A673 (cell line): ENCODE results near the gene ENDOU. TPM values are rescaled to one million over a fixed set of nuclear protein-coding genes. Genes with fewer than 3 reads are reported as not detected.

Source experiments
- BruUV-seq: library from RNA; stranded (reverse); fragments of 400-500 nt; replicated peaks from 2 replicates; lab custom pipeline; 2021; lab: Mats Ljungman, UMichigan
- CTCF ChIA-PET: fragments of 300-600 bp; sonication (Branson Sonifier 250); formaldehyde crosslinking; loops from one replicate; lab custom pipeline; 2022; ENCODE audit warnings: antibody characterized with exemption; lab: Charles Lee
- POLR2A ChIA-PET: fragments of 300-600 bp; sonication (Branson Sonifier 250); formaldehyde crosslinking; loops from one replicate; lab custom pipeline; 2022; ENCODE audit warnings: antibody characterized with exemption; ENCODE audit not compliant: low non-redundant PET; lab: Charles Lee
- DNase-seq: peaks from one replicate; pipeline ENCODE4 v3.0.0-alpha.2; 2015; ENCODE audit warnings: low spot score
- H3K27ac ChIP-seq: fragments of 200-600 bp; sonication (generic); 2 replicates; pipeline ENCODE4 v1.5.1; 2016; ENCODE audit warnings: mixed run types, low read depth, mild to moderate bottlenecking, mixed read lengths, antibody characterized with exemption, low read length; ENCODE audit not compliant: poor library complexity, severe bottlenecking
- H3K27me3 ChIP-seq: fragments of 200-600 bp; sonication (generic); replicated peaks from 2 replicates; pipeline ENCODE4 v1.6.1; 2017; ENCODE audit warnings: mixed run types, low read depth, mild to moderate bottlenecking, mixed read lengths, antibody characterized with exemption, low read length; ENCODE audit not compliant: insufficient read depth, poor library complexity
- H3K36me3 ChIP-seq: fragments of 200-600 bp; sonication (generic); 2 replicates; pipeline ENCODE4 v1.6.1; 2016; ENCODE audit warnings: mixed run types, mild to moderate bottlenecking, mixed read lengths, antibody characterized with exemption, low read length; ENCODE audit not compliant: insufficient read depth, poor library complexity, severe bottlenecking
- H3K4me1 ChIP-seq: fragments of 200-600 bp; sonication (generic); 2 replicates; pipeline ENCODE4 v1.6.1; 2017; ENCODE audit warnings: mixed run types, mild to moderate bottlenecking, mixed read lengths, antibody characterized with exemption, low read length; ENCODE audit not compliant: insufficient read depth, poor library complexity, severe bottlenecking
- H3K4me3 ChIP-seq: fragments of 200-600 bp; sonication (generic); 2 replicates; pipeline ENCODE4 v1.5.1; 2016; ENCODE audit warnings: low read depth, mixed run types, mild to moderate bottlenecking, mixed read lengths, low read length; ENCODE audit not compliant: poor library complexity, severe bottlenecking
- H3K9me3 ChIP-seq: fragments of 200-600 bp; sonication (generic); 2 replicates; pipeline ENCODE4 v1.6.1; 2016; ENCODE audit warnings: mixed run types, low read depth, mild to moderate bottlenecking, mixed read lengths, antibody characterized with exemption, low read length; ENCODE audit not compliant: poor library complexity, severe bottlenecking
- CTCF ChIP-seq: fragments of 300-800, 200-600 bp; sonication (generic); conservative IDR thresholded peaks from 2 replicates; pipeline ENCODE4 v1.5.1; 2017; ENCODE audit warnings: low read depth, mild to moderate bottlenecking, antibody characterized with exemption, low read length, moderate library complexity, mixed read lengths
- EZH2 ChIP-seq: fragments of 200-600 bp; sonication (generic); IDR thresholded peaks from 2 replicates; pipeline ENCODE4 v1.6.1; 2017; ENCODE audit warnings: borderline replicate concordance, low read depth, mild to moderate bottlenecking, mixed read lengths, antibody characterized with exemption, low read length; ENCODE audit not compliant: poor library complexity, severe bottlenecking
- intact Hi-C: fragments of 100-400 bp; cut with micrococcal nuclease; formaldehyde crosslinking; loops from one replicate; pipeline ENCODE4 v1.10.0; 2022; ENCODE audit not compliant: unreplicated experiment
- total RNA-seq: library from RNA; stranded (reverse); gene quantifications from 2 replicates; pipeline ENCODE4 v1.2.3, GENCODE V29; 2021

Gene ENDOU
- total RNA-seq, 1 experiment from 2014 or later: 0.58 TPM

- Histone ChIP-seq H3K4me3 (no peak overlapping the region), H3K36me3 (no peaks in the 10 kb centered on the region), H3K27me3 (no peaks in the 10 kb centered on the region), H3K9me3 (no peaks in the 10 kb centered on the region), H3K4me1 (peaks cover 18% of the 10 kb centered on the region), H3K27ac (no peak overlapping the region)
- intact Hi-C loops: no loop called here
- TF ChIP-seq CTCF (no peak), EZH2 (no peak)
- POLR2A ChIA-PET: no interaction called here
- BruUV-seq: no TSS peak
- CTCF ChIA-PET: no interaction called here
- DNase-seq: no peak
Measured at GRCh38 chr12:47763481-47764346, 38.4 kb upstream of the ENDOU start.

GRCh38 chr12:47762850-47763465, 37.7 kb upstream of the ENDOU start:
- Histone ChIP-seq H3K9me3 (no peaks in the 10 kb centered on the region), H3K36me3 (no peaks in the 10 kb centered on the region), H3K4me1 (peaks cover 23% of the 10 kb centered on the region), H3K4me3 (no peak overlapping the region), H3K27me3 (no peaks in the 10 kb centered on the region), H3K27ac (no peak overlapping the region)
- CTCF ChIA-PET: interaction anchor here (0.6 kb wide), 1 partner anchor 8 kb away, joined by 8 read pairs; no protein-coding TSS in a partner anchor
- DNase-seq: no peak
- intact Hi-C loops: no loop called here
- BruUV-seq: no TSS peak
- POLR2A ChIA-PET: no interaction called here
- TF ChIP-seq EZH2 (no peak), CTCF (no peak)

- H3K36me3 ChIP-seq: no peaks in the 10 kb centered on the region
- intact Hi-C loops: no loop called here
- H3K9me3 ChIP-seq: no peaks in the 10 kb centered on the region
- BruUV-seq: no TSS peak
- POLR2A ChIA-PET: interaction anchor here (0.6 kb wide), 1 partner anchor 49 kb away, joined by 3 read pairs; no protein-coding TSS in a partner anchor
- CTCF ChIA-PET: interaction anchor here (0.6 to 2.7 kb wide), 3 partner anchors 17 to 79 kb away, joined by 3 to 18 read pairs (median 3); no protein-coding TSS in a partner anchor
- peak within 1 kb of the TSS; percentile 66 for H3K4me3 ChIP-seq
- TF ChIP-seq EZH2 (no peak), CTCF (peak; percentile 60)
- peak; percentile 87 for DNase-seq
- H3K27me3 ChIP-seq: no peaks in the 10 kb centered on the region
- peak within 1 kb of the TSS; percentile 75 for H3K27ac ChIP-seq
- H3K4me1 ChIP-seq: peaks cover 18% of the 10 kb centered on the region
Measured at GRCh38 chr12:47758834-47759690, 33.8 kb upstream of the ENDOU start, which contains the start of gene RAPGEF3. Gene RAPGEF3, minus strand, starts transcription at chr12:47758880. Its CDS starts 324 bp downstream, at chr12:47758556.
